HCT116 (cell line): Measurements from ENCODE around the gene CLSTN1.

ENCODE experiments used
- POLR2A ChIP-seq: IDR thresholded peaks from 2 replicates; pipeline ENCODE4 v1.7.0; 2011; ENCODE audit warnings: borderline replicate concordance; ENCODE audit not compliant: insufficient read depth, insufficient read length; ENCODE audit errors: extremely low read depth
- POLR2AphosphoS5 ChIP-seq: IDR thresholded peaks from 2 replicates; pipeline ENCODE4 v1.6.1; 2011; ENCODE audit warnings: mild to moderate bottlenecking, low read depth, low read length, moderate library complexity
- TF ChIP-seq, protein P1 (sequence below), 3 experiments: fragments of 200-600 bp in 1 of 3; sonication (generic) in 1 of 3; IDR thresholded peaks in 2 of 3; conservative IDR thresholded peaks in 1 of 3; 2 replicates each; pipeline ENCODE4 v1.5.1; 2012 to 2017; ENCODE audit warnings: low read depth in 2 of 3, low read length in 2 of 3, antibody characterized with exemption in 1 of 3, borderline replicate concordance in 1 of 3, control low read depth in 1 of 3, mild to moderate bottlenecking in 1 of 3, mixed read lengths in 1 of 3, mixed run types in 1 of 3, moderate library complexity in 1 of 3; ENCODE audit not compliant: insufficient read depth in 1 of 3

GRCh38 chr1:9723926-9724325 is 99.8 kb downstream of the CLSTN1 start:
- no peak for TF ChIP-seq POLR2A
- TF ChIP-seq, protein P1, sequence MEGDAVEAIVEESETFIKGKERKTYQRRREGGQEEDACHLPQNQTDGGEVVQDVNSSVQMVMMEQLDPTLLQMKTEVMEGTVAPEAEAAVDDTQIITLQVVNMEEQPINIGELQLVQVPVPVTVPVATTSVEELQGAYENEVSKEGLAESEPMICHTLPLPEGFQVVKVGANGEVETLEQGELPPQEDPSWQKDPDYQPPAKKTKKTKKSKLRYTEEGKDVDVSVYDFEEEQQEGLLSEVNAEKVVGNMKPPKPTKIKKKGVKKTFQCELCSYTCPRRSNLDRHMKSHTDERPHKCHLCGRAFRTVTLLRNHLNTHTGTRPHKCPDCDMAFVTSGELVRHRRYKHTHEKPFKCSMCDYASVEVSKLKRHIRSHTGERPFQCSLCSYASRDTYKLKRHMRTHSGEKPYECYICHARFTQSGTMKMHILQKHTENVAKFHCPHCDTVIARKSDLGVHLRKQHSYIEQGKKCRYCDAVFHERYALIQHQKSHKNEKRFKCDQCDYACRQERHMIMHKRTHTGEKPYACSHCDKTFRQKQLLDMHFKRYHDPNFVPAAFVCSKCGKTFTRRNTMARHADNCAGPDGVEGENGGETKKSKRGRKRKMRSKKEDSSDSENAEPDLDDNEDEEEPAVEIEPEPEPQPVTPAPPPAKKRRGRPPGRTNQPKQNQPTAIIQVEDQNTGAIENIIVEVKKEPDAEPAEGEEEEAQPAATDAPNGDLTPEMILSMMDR (IDR thresholded peaks at IDR 0.05 in 2 of 3, conservative IDR thresholded peaks at IDR 0.05 in 1 of 3; ENCODE audit: borderline replicate concordance in 1 of 3, insufficient read depth in 1 of 3, low read depth in 2 of 3, low read length in 2 of 3), result no peak
- TF ChIP-seq POLR2AphosphoS5, result no peak
